Gastrocnemius medialis (tissue), 4 donors: Measurements from ENCODE around the gene ASPRV1.

Source experiments
- POLR2A ChIP-seq, 2 donors: fragments of 450-650 bp; IDR thresholded peaks; one replicate each; pipeline ENCODE4 v1.6.1; 2017; ENCODE audit warnings: antibody characterized with exemption in 2 of 2, mild to moderate bottlenecking in 2 of 2, moderate library complexity in 2 of 2
- TF ChIP-seq, protein P1 (sequence below), 5 experiments: fragments of 450-650 bp in 3 of 5; fragments of 200-600 bp in 2 of 5; sonication (generic) in 2 of 5; IDR thresholded peaks in 4 of 5; conservative IDR thresholded peaks in 1 of 5; 1 replicate in 4 of 5; 2 replicates in 1 of 5; pipeline ENCODE4 v1.5.1; 2016 to 2019; ENCODE audit warnings: antibody characterized with exemption in 5 of 5, mild to moderate bottlenecking in 3 of 5, moderate library complexity in 3 of 5

DNA sequence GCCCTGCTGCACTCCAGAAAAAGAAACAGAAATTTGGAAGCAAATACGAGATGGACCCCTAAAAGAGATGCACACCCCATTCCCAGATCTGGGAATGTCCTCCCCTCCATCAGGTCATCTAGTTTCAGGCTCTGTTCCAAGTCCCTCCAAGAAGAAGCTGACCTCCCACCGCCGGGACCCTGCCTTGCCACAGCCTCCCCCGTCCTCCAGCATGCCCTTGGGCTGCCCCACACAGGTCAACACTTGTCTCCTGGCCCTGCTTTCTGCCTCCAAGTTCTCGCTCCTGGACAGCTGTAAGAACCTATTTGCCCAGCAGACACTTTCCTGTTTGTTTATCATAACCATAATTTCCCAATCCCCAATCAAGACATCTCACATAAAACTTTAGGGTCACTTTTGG, 2.0 kb downstream of the ASPRV1 start:
- TF ChIP-seq, protein P1, sequence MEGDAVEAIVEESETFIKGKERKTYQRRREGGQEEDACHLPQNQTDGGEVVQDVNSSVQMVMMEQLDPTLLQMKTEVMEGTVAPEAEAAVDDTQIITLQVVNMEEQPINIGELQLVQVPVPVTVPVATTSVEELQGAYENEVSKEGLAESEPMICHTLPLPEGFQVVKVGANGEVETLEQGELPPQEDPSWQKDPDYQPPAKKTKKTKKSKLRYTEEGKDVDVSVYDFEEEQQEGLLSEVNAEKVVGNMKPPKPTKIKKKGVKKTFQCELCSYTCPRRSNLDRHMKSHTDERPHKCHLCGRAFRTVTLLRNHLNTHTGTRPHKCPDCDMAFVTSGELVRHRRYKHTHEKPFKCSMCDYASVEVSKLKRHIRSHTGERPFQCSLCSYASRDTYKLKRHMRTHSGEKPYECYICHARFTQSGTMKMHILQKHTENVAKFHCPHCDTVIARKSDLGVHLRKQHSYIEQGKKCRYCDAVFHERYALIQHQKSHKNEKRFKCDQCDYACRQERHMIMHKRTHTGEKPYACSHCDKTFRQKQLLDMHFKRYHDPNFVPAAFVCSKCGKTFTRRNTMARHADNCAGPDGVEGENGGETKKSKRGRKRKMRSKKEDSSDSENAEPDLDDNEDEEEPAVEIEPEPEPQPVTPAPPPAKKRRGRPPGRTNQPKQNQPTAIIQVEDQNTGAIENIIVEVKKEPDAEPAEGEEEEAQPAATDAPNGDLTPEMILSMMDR (IDR thresholded peaks at IDR 0.05 in 4 of 5, conservative IDR thresholded peaks at IDR 0.05 in 1 of 5) = no peak
- no peak for TF ChIP-seq POLR2A (IDR thresholded peaks at IDR 0.05)
